Stomach (tissue), 4 donors: ENCODE data around the gene SLC7A5.

Experiments
- EP300 ChIP-seq: sonication (generic); formaldehyde crosslinking; IDR thresholded peaks from one replicate; pipeline ENCODE4 v1.6.1; 2017; ENCODE audit warnings: antibody characterized with exemption
- POLR2AphosphoS5 ChIP-seq, 3 donors: sonication (generic); formaldehyde crosslinking; IDR thresholded peaks; one replicate each; pipeline ENCODE4 v1.6.1; 2016; ENCODE audit warnings: antibody characterized with exemption in 3 of 3
- TF ChIP-seq, protein P1 (sequence below), 7 experiments: fragments of 450-650 bp in 4 of 7; fragments of 200-600 bp in 3 of 7; sonication (generic) in 3 of 7; IDR thresholded peaks; one replicate each; pipeline ENCODE4 v1.5.1; 2016 to 2019; ENCODE audit warnings: antibody characterized with exemption in 7 of 7, control low read depth in 2 of 7, mild to moderate bottlenecking in 1 of 7

DNA sequence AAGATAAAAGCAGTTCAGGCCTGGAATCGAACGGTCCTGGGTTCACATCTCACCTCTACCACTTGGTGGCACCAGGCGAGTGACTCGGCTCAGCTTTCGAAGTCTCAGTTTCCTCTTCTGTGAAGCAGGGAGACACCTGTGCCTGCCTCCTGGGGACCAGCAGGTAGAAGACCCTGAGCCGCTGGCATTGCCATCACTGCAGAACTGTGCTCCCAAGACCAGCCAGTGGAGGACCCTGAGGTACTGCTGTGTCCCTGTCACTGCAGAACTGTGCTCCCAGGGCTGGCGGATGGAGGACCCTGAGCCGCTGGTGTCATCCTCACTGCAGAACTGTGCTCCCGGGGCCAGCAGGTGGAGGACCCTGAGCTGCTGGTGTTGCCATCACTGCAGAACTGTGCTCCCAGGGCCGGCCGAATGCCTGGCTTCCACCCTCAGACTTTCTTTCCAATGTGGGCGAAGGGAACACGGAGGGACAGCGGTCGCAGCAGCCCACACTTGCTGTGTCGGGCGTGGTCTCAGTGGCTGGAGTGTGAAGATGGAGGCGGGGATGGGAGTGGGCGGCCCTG is 8.7 kb upstream of the SLC7A5 start:
- TF ChIP-seq, protein P1, sequence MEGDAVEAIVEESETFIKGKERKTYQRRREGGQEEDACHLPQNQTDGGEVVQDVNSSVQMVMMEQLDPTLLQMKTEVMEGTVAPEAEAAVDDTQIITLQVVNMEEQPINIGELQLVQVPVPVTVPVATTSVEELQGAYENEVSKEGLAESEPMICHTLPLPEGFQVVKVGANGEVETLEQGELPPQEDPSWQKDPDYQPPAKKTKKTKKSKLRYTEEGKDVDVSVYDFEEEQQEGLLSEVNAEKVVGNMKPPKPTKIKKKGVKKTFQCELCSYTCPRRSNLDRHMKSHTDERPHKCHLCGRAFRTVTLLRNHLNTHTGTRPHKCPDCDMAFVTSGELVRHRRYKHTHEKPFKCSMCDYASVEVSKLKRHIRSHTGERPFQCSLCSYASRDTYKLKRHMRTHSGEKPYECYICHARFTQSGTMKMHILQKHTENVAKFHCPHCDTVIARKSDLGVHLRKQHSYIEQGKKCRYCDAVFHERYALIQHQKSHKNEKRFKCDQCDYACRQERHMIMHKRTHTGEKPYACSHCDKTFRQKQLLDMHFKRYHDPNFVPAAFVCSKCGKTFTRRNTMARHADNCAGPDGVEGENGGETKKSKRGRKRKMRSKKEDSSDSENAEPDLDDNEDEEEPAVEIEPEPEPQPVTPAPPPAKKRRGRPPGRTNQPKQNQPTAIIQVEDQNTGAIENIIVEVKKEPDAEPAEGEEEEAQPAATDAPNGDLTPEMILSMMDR (IDR thresholded peaks at IDR 0.05) = no peak
- TF ChIP-seq POLR2AphosphoS5 (IDR thresholded peaks at IDR 0.05) = no peak
- no peak for TF ChIP-seq EP300
